Erythroblast (primary cell): ENCODE measurements around the gene PITPNC1.

ENCODE experiments used
- GATA1 ChIP-seq: IDR thresholded peaks from 2 replicates; pipeline ENCODE4 v1.6.1; 2011; ENCODE audit warnings: low read depth, mild to moderate bottlenecking, control low read depth, low read length, moderate library complexity
- POLR2A ChIP-seq: IDR thresholded peaks from 2 replicates; pipeline ENCODE4 v1.6.1; 2011; ENCODE audit warnings: mild to moderate bottlenecking, low read length

DNA sequence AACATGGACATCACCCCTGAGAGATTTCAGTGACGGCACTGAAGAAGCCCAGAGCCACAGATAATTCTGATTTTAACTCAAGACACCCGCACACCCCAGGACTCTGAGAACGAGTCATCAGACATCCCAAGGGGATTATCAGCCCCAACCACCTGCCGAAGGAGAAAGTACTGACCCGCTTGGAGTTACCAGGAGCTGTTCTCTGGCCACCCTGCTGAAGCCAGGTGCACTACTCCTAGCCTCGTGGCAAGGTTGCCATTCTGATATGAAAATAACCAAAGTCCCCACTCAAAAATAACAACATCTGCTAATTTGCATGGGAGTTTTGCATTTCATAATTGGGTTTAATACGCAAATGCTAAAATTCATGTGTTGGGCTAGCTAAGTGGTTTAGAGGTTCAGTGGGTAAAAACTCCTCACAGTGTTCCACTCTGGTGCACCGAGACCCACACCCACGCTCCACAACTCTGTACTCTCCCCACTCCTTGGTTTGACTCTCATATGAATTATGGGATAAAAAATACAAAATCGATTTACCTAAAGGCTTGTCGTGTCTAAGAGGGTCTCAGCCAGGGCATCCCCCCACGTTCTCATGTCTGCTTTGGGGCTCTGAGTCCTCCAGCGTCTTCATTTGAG, 197.7 kb downstream of the PITPNC1 start:
- TF ChIP-seq POLR2A, result no peak
- TF ChIP-seq GATA1, result no peak
